ENCODE measurements around the gene BDH2. TPM values are rescaled to one million over a fixed set of nuclear protein-coding genes. Genes with fewer than 3 reads are reported as not detected.
A peak's percentile ranks its signal among the peaks of the same experiment; 100 is the strongest.

BDH2 gene
- total RNA-seq, result 50.1 and 67.2 TPM in 2 replicates
- polyA plus RNA-seq, result 53.3 and 70.5 TPM in 2 replicates
- polyA plus RNA-seq (2012), result 40.3 and 45.9 TPM in 2 replicates
- polyA minus RNA-seq (ENCODE audit: low replicate concordance), result 1.2 and 2.0 TPM in 2 replicates

- Histone ChIP-seq H3K9ac (ENCODE audit: insufficient read depth, low read length) (peak within 1 kb of the TSS; percentile 48), H3K79me2 (ENCODE audit: control insufficient read depth, insufficient read depth, low read length) (no peaks in the 10 kb centered on the region), H3K27me3 (ENCODE audit: control insufficient read depth, insufficient read depth, low read length) (no peaks in the 10 kb centered on the region), H2AFZ (ENCODE audit: low read length) (peak within 1 kb of the TSS; percentile 73), H3K4me2 (ENCODE audit: extremely low read depth, insufficient read depth, low read length) (peak within 1 kb of the TSS; percentile 81), H3K27ac (ENCODE audit: insufficient read depth, low read length) (peak within 1 kb of the TSS; percentile 68), H4K20me1 (ENCODE audit: control insufficient read depth, extremely low read depth, insufficient read depth, low read length) (no peaks in the 10 kb centered on the region), H3K36me3 (ENCODE audit: control insufficient read depth, insufficient read depth, low read length) (no peaks in the 10 kb centered on the region), H3K4me1 (ENCODE audit: control insufficient read depth, extremely low read depth, insufficient read depth, low read length) (peaks cover 4% of the 10 kb centered on the region), H3K4me3 (replicated peaks in 1 of 4; ENCODE audit: control extremely low read depth in 1 of 4, insufficient read depth in 1 of 4, low read depth in 3 of 4, low read length in 4 of 4) (peak within 1 kb of the TSS; percentile 48 to 74 (median 58)), H3K9me3 (ENCODE audit: control insufficient read depth, insufficient read depth, low read depth, low read length) (no peaks in the 10 kb centered on the region)
- TF ChIP-seq CTCF (conservative IDR thresholded peaks at IDR 0.05 in 1 of 2, IDR thresholded peaks at IDR 0.05 in 1 of 2; ENCODE audit: low read depth in 1 of 2, low read length in 2 of 2) (peak; percentile 56 to 60), EZH2 (IDR thresholded peaks at IDR 0.05; ENCODE audit: low read length, missing control alignments) (no peak)
- DNase-seq (ENCODE audit: low read depth in 2 of 2), result peak; percentile 94 to 99
Measured at GRCh38 chr4:103099691-103100392, at the start of gene BDH2. Gene BDH2 (minus strand): TSS chr4:103099834. CDS start chr4:103096254, 3,580 bp downstream.

GRCh38 chr4:103144926-103145325 lies 45.3 kb upstream of the BDH2 start:
- no peaks in the 10 kb centered on the region for H3K4me1 ChIP-seq (ENCODE audit: control insufficient read depth, extremely low read depth, insufficient read depth, low read length)
- no peak for DNase-seq (ENCODE audit: low read depth in 2 of 2)
- no peaks in the 10 kb centered on the region for H3K27me3 ChIP-seq (ENCODE audit: control insufficient read depth, insufficient read depth, low read length)
- no peak overlapping the region for H3K9ac ChIP-seq (ENCODE audit: insufficient read depth, low read length)
- H3K27ac ChIP-seq (ENCODE audit: insufficient read depth, low read length), result no peak overlapping the region
- no peak overlapping the region for H3K4me2 ChIP-seq (ENCODE audit: extremely low read depth, insufficient read depth, low read length)
- H3K9me3 ChIP-seq (ENCODE audit: control insufficient read depth, insufficient read depth, low read depth, low read length), result no peaks in the 10 kb centered on the region
- H3K4me3 ChIP-seq (replicated peaks in 1 of 4; ENCODE audit: control extremely low read depth in 1 of 4, insufficient read depth in 1 of 4, low read depth in 3 of 4, low read length in 4 of 4), result no peak overlapping the region
- no peaks in the 10 kb centered on the region for H4K20me1 ChIP-seq (ENCODE audit: control insufficient read depth, extremely low read depth, insufficient read depth, low read length)
- peaks cover 6% of the 10 kb centered on the region for H3K36me3 ChIP-seq (ENCODE audit: control insufficient read depth, insufficient read depth, low read length)
- no peak for TF ChIP-seq CTCF (conservative IDR thresholded peaks at IDR 0.05 in 1 of 2, IDR thresholded peaks at IDR 0.05 in 1 of 2; ENCODE audit: low read depth in 1 of 2, low read length in 2 of 2)
- no peak for TF ChIP-seq EZH2 (IDR thresholded peaks at IDR 0.05; ENCODE audit: low read length, missing control alignments)
- no peaks in the 10 kb centered on the region for H3K79me2 ChIP-seq (ENCODE audit: control insufficient read depth, insufficient read depth, low read length)
- no peak overlapping the region for H2AFZ ChIP-seq (ENCODE audit: low read length)

- Histone ChIP-seq H3K4me1 (ENCODE audit: control insufficient read depth, extremely low read depth, insufficient read depth, low read length) (peaks cover 2% of the 10 kb centered on the region), H4K20me1 (ENCODE audit: control insufficient read depth, extremely low read depth, insufficient read depth, low read length) (no peaks in the 10 kb centered on the region), H3K27ac (ENCODE audit: insufficient read depth, low read length) (no peak overlapping the region), H2AFZ (ENCODE audit: low read length) (no peak overlapping the region), H3K4me3 (replicated peaks in 1 of 4; ENCODE audit: control extremely low read depth in 1 of 4, insufficient read depth in 1 of 4, low read depth in 3 of 4, low read length in 4 of 4) (no peak overlapping the region), H3K9me3 (ENCODE audit: control insufficient read depth, insufficient read depth, low read depth, low read length) (no peaks in the 10 kb centered on the region), H3K9ac (ENCODE audit: insufficient read depth, low read length) (no peak overlapping the region), H3K27me3 (ENCODE audit: control insufficient read depth, insufficient read depth, low read length) (no peaks in the 10 kb centered on the region), H3K79me2 (ENCODE audit: control insufficient read depth, insufficient read depth, low read length) (no peaks in the 10 kb centered on the region), H3K36me3 (ENCODE audit: control insufficient read depth, insufficient read depth, low read length) (peaks cover 3% of the 10 kb centered on the region), H3K4me2 (ENCODE audit: extremely low read depth, insufficient read depth, low read length) (no peak overlapping the region)
- TF ChIP-seq CTCF (conservative IDR thresholded peaks at IDR 0.05 in 1 of 2, IDR thresholded peaks at IDR 0.05 in 1 of 2; ENCODE audit: low read depth in 1 of 2, low read length in 2 of 2), result no peak
- TF ChIP-seq EZH2 (IDR thresholded peaks at IDR 0.05; ENCODE audit: low read length, missing control alignments), result no peak
- peak in 1 of 2 donors; percentile 61 for DNase-seq (ENCODE audit: low read depth in 2 of 2)
Measured at GRCh38 chr4:103137446-103137827, 37.8 kb upstream of the BDH2 start.
